ENCODE results near the gene LRMDA.

GRCh38 chr10:75999515-76000209 is 568.2 kb downstream of the LRMDA start:
- TF ChIP-seq POLR2AphosphoS5 (IDR thresholded peaks at IDR 0.05) (no peak), CTCF (IDR thresholded peaks at IDR 0.05) (no peak)
